Astrocyte (in vitro differentiated cells and primary cell): ENCODE data around the gene STRN4. TPM values are rescaled to one million over a fixed set of nuclear protein-coding genes. Genes with fewer than 3 reads are reported as not detected.
A peak's percentile ranks its signal among the peaks of the same experiment; 100 is the strongest.

ENCODE experiments used
- DNase-seq: peaks from one replicate; pipeline ENCODE4 v3.0.0-alpha.2; 2010; ENCODE audit warnings: low read depth
- FAIRE-seq: peaks from 2 replicates; lab custom pipeline; 2011; peaks lifted over from hg19 to GRCh38; lab: Jason Lieb, UNC
- H2AFZ ChIP-seq: 2 replicates; pipeline ENCODE4 v1.6.0; 2012; ENCODE audit warnings: low read depth, low read length, inconsistent platforms
- H3K27ac ChIP-seq: 2 replicates; pipeline ENCODE4 v1.5.1; 2011; ENCODE audit warnings: low read depth, low read length, inconsistent platforms
- H3K27me3 ChIP-seq: 2 replicates; pipeline ENCODE4 v1.6.0; 2011; ENCODE audit warnings: low read length, inconsistent platforms; ENCODE audit not compliant: insufficient read depth
- H3K36me3 ChIP-seq: 2 replicates; pipeline ENCODE4 v1.5.1; 2011; ENCODE audit warnings: low read length, inconsistent platforms; ENCODE audit not compliant: insufficient read depth
- H3K4me1 ChIP-seq: 2 replicates; pipeline ENCODE4 v1.5.1; 2011; ENCODE audit warnings: low read length, inconsistent platforms; ENCODE audit not compliant: insufficient read depth
- H3K4me2 ChIP-seq: 2 replicates; pipeline ENCODE4 v1.6.0; 2012; ENCODE audit warnings: low read length, inconsistent platforms
- H3K4me3 ChIP-seq: 2 replicates; pipeline ENCODE4 v1.5.1; 2011; ENCODE audit warnings: low read depth, mild to moderate bottlenecking, low read length, inconsistent platforms; ENCODE audit not compliant: insufficient read depth
- H3K79me2 ChIP-seq: 2 replicates; pipeline ENCODE4 v1.6.0; 2012; ENCODE audit warnings: mild to moderate bottlenecking, low read length, inconsistent platforms; ENCODE audit not compliant: insufficient read depth
- H3K9ac ChIP-seq: 2 replicates; pipeline ENCODE4 v1.6.0; 2012; ENCODE audit warnings: mild to moderate bottlenecking, low read length, inconsistent platforms
- H3K9me3 ChIP-seq: 2 replicates; pipeline ENCODE4 v1.5.1; 2012; ENCODE audit warnings: low read depth, mild to moderate bottlenecking, low read length, inconsistent platforms; ENCODE audit not compliant: insufficient read depth
- H4K20me1 ChIP-seq: 2 replicates; pipeline ENCODE4 v1.6.0; 2012; ENCODE audit warnings: low read length, inconsistent platforms; ENCODE audit not compliant: insufficient read depth
- H3K27ac Mint-ChIP-seq: one replicate; pipeline ENCODE4 v1.8.0; 2021; ENCODE audit warnings: mild to moderate bottlenecking, mixed read lengths; ENCODE audit not compliant: unreplicated experiment
- H3K27me3 Mint-ChIP-seq: one replicate; pipeline ENCODE4 v1.8.0; 2021; ENCODE audit warnings: low read depth, mixed read lengths; ENCODE audit not compliant: unreplicated experiment
- H3K36me3 Mint-ChIP-seq: one replicate; pipeline ENCODE4 v1.8.0; 2021; ENCODE audit warnings: low read depth, mixed read lengths; ENCODE audit not compliant: unreplicated experiment
- H3K4me1 Mint-ChIP-seq: one replicate; pipeline ENCODE4 v1.8.0; 2021; ENCODE audit warnings: low read depth, mixed read lengths; ENCODE audit not compliant: unreplicated experiment
- H3K4me3 Mint-ChIP-seq: one replicate; pipeline ENCODE4 v1.8.0; 2021; ENCODE audit warnings: mild to moderate bottlenecking, moderate library complexity, mixed read lengths; ENCODE audit not compliant: unreplicated experiment
- H3K9me3 Mint-ChIP-seq: one replicate; pipeline ENCODE4 v1.8.0; 2021; ENCODE audit warnings: mild to moderate bottlenecking, mixed read lengths; ENCODE audit not compliant: unreplicated experiment
- EZH2 ChIP-seq: IDR thresholded peaks from 2 replicates; pipeline ENCODE4 v1.6.1; 2012; ENCODE audit warnings: mild to moderate bottlenecking, low read length, inconsistent platforms; ENCODE audit not compliant: insufficient read depth
- total RNA-seq: library from RNA; stranded (reverse); gene quantifications from 2 replicates; pipeline ENCODE4 v1.2.1, GENCODE V29; 2021
- TF ChIP-seq, protein P1 (sequence below): IDR thresholded peaks from 2 replicates; pipeline ENCODE4 v1.5.1; 2011; ENCODE audit warnings: low read depth, mild to moderate bottlenecking, inconsistent platforms, low read length, moderate library complexity; ENCODE audit not compliant: insufficient read depth

Gene STRN4
- total RNA-seq, 1 donor from 2014 or later, result 80.8 TPM

DNA sequence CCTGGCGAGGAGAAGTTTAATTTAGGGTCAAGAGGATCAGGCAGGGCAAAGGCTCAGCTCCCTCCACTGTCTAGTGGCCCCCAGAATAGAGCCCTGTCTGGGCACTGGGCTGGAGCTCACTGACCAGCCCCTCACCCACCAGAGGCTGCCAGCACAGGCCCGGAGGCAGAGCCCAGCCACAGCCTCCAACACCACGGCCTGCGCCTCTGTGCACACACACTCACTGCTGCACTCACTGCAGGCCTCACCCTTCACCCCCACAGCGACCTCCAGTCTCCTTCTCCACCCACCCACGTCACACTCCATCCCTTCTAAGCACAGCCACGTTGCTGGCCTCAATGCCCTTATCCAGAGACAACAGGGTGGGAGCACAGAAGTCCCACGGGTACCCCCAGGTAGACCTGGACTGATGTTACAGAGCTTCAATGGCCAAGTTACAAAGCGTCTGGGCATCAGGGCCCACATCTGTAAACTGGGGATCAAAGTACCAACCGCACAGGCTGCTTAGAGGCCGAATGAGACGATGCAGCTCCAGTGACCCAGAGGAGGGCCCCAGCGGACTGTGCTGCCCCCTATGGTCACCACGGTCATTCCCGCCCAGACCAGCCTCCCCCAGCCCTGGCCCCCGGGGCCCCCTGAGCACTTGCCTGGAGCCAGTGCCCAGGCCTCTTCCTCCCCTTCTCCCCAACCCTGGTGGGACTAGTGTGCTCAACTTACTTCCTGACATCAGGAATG is 24.8 kb downstream of the STRN4 start:
- Mint-ChIP-seq H3K4me3 (peak overlapping the region; percentile 34), H3K36me3 (peaks cover 12% of the 10 kb centered on the region)
- no peak for FAIRE-seq

DNA sequence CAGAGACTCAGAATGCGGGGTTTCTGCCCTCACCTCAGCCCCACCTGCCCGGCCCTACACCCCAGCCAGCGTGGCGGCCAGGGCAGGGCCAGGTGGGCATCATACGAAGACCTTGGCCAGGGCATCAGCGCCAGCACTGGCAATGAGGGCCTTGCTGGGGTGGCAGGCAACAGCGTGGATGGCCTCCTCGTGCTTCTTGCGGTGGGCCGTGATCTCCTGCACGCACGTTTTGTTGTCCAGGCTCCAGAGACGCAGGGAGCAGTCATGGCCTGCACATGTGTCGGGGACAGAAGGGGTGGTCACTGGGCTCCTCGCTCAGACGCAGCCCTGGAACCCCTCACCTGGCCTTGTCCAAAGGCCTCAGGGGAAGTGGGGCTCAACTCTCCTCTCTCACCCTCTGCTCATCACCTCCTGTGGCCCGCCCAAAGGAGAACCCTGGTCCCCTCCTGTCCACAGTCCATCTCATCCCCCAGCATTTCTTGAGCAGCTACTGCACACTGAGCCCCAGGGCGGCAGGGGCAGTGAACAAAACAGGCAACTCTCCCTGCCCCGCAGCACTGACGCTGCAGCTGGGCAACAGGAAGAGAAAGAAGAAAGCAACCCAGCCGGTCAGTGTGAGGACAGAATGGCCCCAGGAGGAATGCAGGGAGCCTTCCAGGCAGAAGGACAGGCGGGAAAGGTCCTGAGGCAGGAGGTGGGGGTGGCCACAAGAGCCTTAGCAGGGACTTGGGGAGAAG is 25.6 kb downstream of the STRN4 start:
- peaks cover 18% of the 10 kb centered on the region for H3K36me3 ChIP-seq
- no peak overlapping the region for H3K27ac ChIP-seq
- DNase-seq (no peak), FAIRE-seq (no peak)
- no peaks in the 10 kb centered on the region for H3K27me3 ChIP-seq
- H2AFZ ChIP-seq, result no peak overlapping the region
- Mint-ChIP-seq H3K27ac (no peak overlapping the region), H3K36me3 (peaks cover 12% of the 10 kb centered on the region), H3K4me1 (peaks cover 5% of the 10 kb centered on the region), H3K9me3 (no peaks in the 10 kb centered on the region), H3K27me3 (no peaks in the 10 kb centered on the region), H3K4me3 (no peak overlapping the region)
- H3K4me3 ChIP-seq, result no peak overlapping the region
- peaks cover 33% of the 10 kb centered on the region for H4K20me1 ChIP-seq
- H3K4me2 ChIP-seq, result no peak overlapping the region
- H3K9ac ChIP-seq, result no peak overlapping the region
- TF ChIP-seq, protein P1, sequence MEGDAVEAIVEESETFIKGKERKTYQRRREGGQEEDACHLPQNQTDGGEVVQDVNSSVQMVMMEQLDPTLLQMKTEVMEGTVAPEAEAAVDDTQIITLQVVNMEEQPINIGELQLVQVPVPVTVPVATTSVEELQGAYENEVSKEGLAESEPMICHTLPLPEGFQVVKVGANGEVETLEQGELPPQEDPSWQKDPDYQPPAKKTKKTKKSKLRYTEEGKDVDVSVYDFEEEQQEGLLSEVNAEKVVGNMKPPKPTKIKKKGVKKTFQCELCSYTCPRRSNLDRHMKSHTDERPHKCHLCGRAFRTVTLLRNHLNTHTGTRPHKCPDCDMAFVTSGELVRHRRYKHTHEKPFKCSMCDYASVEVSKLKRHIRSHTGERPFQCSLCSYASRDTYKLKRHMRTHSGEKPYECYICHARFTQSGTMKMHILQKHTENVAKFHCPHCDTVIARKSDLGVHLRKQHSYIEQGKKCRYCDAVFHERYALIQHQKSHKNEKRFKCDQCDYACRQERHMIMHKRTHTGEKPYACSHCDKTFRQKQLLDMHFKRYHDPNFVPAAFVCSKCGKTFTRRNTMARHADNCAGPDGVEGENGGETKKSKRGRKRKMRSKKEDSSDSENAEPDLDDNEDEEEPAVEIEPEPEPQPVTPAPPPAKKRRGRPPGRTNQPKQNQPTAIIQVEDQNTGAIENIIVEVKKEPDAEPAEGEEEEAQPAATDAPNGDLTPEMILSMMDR, result no peak
- TF ChIP-seq EZH2, result no peak
- peaks cover 19% of the 10 kb centered on the region for H3K4me1 ChIP-seq
- H3K9me3 ChIP-seq, result no peaks in the 10 kb centered on the region
- H3K79me2 ChIP-seq, result peaks cover 23% of the 10 kb centered on the region

More for the DNA sequence above, 24.8 kb downstream of the STRN4 start:
- no peak overlapping the region for H3K4me3 ChIP-seq
- no peak overlapping the region for H3K4me2 ChIP-seq
- no peak overlapping the region for H3K9ac ChIP-seq
- H3K4me1 ChIP-seq, result peaks cover 15% of the 10 kb centered on the region
- no peaks in the 10 kb centered on the region for H3K9me3 Mint-ChIP-seq
- H3K4me1 Mint-ChIP-seq, result peaks cover 5% of the 10 kb centered on the region
- H4K20me1 ChIP-seq, result peaks cover 41% of the 10 kb centered on the region
- TF ChIP-seq, protein P1, result no peak
- TF ChIP-seq EZH2, result no peak
- H3K27ac ChIP-seq, result no peak overlapping the region
- H3K27ac Mint-ChIP-seq, result no peak overlapping the region
- DNase-seq, result no peak
- no peaks in the 10 kb centered on the region for H3K27me3 ChIP-seq
- no peaks in the 10 kb centered on the region for H3K9me3 ChIP-seq
- peaks cover 18% of the 10 kb centered on the region for H3K36me3 ChIP-seq
- no peaks in the 10 kb centered on the region for H3K27me3 Mint-ChIP-seq
- no peak overlapping the region for H2AFZ ChIP-seq
- H3K79me2 ChIP-seq, result peaks cover 17% of the 10 kb centered on the region
